SHP77 treated with DMSO at 0.1 percent for 48 hours (cell line): ENCODE results near the gene MAPK8IP3.

Experiments
- DNase-seq: peaks from one replicate; lab custom pipeline; 2025; lab: John Stamatoyannopoulos, UW

The MAPK8IP3 gene

GRCh38 chr16:1809281-1809801, 103.3 kb downstream of the MAPK8IP3 start:
- no peak for DNase-seq

GRCh38 chr16:1810106-1810505, 104.1 kb downstream of the MAPK8IP3 start:
- no peak for DNase-seq

- no peak for DNase-seq
These were observed 104.5 kb downstream of the MAPK8IP3 start for GRCh38 chr16:1810536-1810935.

GRCh38 chr16:1812732-1813163, 106.8 kb downstream of the MAPK8IP3 start:
- DNase-seq, result peak; percentile 9

- no peak for DNase-seq
These were observed 109.5 kb downstream of the MAPK8IP3 start for GRCh38 chr16:1815461-1815860.

- no peak for DNase-seq
These were observed 110.6 kb downstream of the MAPK8IP3 start for GRCh38 chr16:1816396-1817275.

GRCh38 chr16:1817276-1817589, 111.2 kb downstream of the MAPK8IP3 start:
- DNase-seq, result no peak

- no peak for DNase-seq
These were observed 111.7 kb downstream of the MAPK8IP3 start for GRCh38 chr16:1817716-1818115.

GRCh38 chr16:1818204-1818872, 112.3 kb downstream of the MAPK8IP3 start:
- DNase-seq, result no peak

GRCh38 chr16:1818873-1819525, 113.0 kb downstream of the MAPK8IP3 start:
- DNase-seq, result no peak

- no peak for DNase-seq
These were observed 113.6 kb downstream of the MAPK8IP3 start for GRCh38 chr16:1819611-1820010.
